ENCODE data around the gene FAHD2A.
"Not testable (repeated sequence)": the region's sequence is repeated elsewhere in the genome, so short reads cannot be mapped to it uniquely, and the experiment has no call there.

DNA sequence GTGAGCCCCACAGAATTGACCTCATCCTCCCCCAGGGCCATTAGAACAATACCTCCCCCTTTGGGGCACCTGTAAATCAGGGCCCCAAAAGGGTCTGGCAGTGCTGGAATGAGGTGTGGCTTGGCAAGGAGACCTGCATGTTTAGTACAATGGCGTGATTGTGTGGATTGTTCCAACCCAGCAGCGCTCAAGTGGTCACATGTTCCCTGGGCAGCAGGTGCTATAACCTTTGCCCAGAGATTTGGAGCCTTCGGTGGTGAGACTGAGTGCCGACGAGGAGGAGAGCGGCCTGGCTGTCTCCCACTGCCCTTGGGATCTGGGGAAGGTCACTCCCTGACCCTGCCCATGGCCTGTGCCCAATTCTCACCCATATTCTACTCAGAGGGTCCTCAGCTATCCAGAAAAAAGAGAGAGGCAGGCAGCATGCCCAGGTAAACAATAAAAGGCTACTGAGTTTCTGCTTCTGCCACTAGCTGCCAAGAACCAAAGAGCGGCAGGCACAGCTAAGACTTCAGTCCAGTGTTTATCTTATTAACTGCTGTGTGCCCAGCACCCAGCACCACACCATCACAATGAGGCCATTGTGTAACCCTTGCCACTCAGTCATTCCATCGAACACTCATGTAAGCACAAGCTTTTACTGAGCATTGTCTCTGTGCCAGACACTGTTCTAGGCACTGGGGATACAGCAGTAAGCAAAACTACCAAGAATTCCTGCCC is 27.4 kb downstream of the FAHD2A start:
- TF ChIP-seq POLR2AphosphoS5, POLR2A (IDR thresholded peaks at IDR 0.05): not testable (repeated sequence)
- TF ChIP-seq, protein P1, sequence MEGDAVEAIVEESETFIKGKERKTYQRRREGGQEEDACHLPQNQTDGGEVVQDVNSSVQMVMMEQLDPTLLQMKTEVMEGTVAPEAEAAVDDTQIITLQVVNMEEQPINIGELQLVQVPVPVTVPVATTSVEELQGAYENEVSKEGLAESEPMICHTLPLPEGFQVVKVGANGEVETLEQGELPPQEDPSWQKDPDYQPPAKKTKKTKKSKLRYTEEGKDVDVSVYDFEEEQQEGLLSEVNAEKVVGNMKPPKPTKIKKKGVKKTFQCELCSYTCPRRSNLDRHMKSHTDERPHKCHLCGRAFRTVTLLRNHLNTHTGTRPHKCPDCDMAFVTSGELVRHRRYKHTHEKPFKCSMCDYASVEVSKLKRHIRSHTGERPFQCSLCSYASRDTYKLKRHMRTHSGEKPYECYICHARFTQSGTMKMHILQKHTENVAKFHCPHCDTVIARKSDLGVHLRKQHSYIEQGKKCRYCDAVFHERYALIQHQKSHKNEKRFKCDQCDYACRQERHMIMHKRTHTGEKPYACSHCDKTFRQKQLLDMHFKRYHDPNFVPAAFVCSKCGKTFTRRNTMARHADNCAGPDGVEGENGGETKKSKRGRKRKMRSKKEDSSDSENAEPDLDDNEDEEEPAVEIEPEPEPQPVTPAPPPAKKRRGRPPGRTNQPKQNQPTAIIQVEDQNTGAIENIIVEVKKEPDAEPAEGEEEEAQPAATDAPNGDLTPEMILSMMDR (IDR thresholded peaks at IDR 0.05): not testable (repeated sequence)
